SIG-M5 treated with dmso at 0.1 percent for 504 hours (cell line): ENCODE results near the gene IRF8.

ENCODE experiments used
- DNase-seq: peaks from one replicate; lab custom pipeline; 2025; ENCODE audit not compliant: unreplicated experiment; lab: John Stamatoyannopoulos, UW

Gene IRF8

DNA sequence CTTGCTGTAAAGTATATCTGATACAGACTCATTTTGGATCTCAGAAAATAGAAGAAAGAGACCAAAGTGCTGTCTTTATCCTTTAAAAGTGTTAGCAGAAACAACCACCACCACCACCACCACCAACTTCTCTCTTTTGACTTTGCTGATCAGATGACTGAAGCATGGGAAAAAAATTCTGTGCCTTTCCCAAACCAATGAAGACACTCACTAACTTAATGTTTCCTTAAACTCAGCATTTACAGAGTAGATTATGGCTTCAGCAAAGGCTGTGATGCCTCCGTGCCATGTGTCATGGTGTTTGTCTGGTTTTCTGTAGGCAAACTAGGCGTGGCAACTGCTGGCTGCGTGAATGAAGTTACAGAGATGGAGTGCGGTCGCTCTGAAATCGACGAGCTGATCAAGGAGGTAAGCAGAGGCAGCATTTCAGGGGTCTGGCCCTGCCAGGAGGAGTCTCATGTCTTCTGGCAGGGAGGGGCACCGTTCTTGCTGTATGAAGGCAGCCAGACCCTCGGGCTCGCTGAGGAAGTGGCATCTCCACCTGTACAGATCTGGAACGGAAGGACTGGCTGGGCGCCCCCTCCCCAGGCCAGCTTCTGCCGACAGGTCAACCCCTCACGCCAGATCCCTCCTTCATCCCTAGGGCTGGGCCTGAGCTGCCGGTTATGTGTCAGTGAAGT, 12.4 kb downstream of the IRF8 start:
- DNase-seq: no peak

DNA sequence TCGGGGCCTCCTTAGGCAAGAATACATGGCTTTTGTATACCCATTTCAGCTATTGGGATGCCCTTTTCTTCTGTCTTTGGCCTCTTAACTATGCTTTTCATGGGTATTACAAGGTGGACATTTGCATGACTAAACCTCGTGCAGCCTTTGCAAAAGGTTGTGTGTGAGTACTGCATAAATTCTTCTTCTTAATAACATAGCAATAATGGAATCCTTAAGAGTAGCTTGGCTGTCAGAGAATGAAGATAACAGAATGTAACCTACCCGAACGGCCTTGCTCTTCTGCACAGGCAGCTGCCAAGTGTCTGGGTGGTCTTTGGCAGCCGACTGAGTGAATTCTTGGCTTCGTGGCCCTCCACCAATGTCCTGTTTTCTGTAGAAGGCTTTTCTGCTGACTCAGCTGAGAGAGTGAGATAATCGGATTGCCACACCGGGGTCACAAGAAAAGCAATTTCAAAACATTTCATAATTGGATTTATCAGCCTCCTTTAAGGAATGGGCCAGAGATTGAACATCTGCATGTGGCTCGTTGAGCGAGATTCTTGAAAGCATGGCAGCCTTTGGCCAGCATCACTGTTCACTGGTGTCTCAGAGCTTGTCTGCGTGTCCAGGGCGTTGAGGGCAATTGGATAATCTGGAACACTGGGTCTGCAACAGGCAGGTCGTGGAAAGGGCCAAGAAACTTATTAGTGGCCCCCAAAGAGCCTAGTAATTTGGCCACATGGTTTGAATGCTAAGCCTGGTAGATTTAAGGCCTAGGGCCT, 13.4 kb downstream of the IRF8 start:
- DNase-seq: no peak

DNA sequence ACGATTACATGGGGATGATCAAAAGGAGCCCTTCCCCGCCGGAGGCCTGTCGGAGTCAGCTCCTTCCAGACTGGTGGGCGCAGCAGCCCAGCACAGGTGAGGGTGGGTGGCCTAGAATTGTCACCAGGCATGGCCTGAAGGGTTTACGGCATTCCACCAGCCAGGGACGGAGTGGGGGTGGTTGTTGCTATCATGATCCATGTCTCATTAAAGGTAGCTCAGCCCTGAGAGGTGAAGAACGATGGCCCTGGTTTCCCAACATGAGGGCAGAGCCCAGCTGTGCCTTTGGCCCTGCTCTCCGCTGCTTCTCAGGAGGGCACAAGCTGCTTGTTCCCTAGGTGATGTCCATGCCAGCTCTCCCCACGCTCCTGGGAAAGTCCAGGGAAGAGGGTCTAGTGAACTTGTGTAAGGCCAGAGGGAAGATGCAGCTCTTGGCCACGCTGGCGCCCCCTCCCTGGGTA, 14.2 kb downstream of the IRF8 start:
- DNase-seq: no peak

DNA sequence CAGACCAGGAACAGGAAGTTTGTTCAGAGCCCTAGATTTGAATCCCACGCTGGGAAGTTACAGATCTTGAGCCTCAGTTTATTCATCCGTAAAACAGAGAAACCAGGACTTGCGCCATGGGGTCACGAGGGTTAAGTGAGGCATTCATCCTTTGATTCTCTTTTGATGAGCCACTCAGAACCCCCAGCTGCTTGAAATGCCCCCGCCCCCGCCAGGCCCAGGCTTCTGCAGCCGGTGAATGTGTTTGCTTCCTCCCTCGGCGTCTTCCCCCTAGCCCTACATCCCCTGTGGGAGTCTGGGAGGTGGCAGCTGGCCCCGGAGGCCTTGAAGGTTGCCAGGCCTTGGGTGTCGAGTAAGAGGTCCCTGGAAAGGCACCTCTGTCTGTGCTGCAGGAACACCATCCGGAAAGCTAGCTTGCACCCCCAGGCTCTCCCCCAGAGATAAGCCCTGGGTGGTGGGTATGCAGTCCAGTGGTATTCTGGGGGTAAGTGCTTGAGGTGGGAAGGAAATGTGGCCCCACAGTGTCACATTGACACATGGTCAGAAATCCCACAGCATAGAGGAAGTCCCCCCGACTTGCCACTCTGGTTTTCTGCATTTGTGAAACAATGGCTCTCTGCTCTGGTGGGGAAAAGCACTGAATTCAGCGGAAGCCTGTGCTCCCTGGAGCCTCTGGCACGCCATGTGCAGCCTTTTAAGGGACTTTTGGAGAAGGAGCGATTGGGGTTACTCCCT, 14.9 kb downstream of the IRF8 start:
- no peak for DNase-seq

DNA sequence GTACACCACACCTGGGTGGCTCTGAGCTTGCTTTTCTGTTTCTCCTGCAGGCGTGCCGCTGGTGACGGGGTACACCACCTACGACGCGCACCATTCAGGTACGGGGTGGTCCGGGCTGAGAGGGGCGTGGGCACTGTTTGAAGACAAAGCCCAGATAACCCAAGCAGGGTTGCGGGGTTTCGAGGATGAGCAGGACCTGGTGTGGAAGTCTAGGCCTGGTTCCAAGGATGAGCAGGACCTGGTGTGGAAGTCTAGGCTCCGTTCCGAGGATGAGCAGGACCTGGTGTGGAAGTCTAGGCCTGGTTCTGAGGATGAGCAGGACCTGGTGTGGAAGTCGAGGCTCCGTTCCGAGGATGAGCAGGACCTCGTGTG, 15.4 kb downstream of the IRF8 start:
- no peak for DNase-seq

DNA sequence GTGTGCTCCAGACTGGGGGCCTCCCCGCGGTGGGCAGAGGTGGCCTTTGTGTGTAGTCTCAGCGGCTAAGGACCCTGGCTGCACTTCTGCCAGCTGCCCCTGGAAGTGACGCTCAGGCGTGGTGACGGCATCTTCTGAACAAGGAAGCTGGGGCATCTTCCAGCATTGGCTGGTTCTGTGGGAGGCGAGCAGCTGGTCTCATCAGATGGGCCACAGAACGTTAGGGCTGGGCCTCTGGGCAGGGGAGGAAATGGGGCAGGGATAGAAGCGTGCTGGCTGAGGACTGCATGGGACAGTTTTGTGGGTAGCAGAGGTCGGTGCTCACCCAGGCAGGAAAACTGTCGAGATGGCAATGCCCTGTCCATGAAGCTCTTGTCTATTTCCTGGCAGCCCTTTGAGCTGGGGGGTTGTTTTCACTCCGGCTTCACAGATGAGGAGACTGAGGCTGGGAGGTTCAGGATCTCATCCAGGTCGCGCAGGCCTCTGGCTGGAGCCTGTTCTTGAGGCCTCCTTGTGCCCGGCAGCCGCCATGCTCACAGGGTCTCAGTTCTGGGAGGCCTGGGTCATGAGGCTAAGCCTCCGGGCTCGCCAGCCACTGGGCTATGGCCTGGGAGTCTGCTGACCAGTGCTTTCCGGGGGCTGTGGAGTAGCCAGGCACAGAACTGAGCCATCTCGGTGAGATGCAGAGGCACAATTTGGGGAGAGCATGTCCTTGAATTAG, 16.3 kb downstream of the IRF8 start:
- DNase-seq: no peak

DNA sequence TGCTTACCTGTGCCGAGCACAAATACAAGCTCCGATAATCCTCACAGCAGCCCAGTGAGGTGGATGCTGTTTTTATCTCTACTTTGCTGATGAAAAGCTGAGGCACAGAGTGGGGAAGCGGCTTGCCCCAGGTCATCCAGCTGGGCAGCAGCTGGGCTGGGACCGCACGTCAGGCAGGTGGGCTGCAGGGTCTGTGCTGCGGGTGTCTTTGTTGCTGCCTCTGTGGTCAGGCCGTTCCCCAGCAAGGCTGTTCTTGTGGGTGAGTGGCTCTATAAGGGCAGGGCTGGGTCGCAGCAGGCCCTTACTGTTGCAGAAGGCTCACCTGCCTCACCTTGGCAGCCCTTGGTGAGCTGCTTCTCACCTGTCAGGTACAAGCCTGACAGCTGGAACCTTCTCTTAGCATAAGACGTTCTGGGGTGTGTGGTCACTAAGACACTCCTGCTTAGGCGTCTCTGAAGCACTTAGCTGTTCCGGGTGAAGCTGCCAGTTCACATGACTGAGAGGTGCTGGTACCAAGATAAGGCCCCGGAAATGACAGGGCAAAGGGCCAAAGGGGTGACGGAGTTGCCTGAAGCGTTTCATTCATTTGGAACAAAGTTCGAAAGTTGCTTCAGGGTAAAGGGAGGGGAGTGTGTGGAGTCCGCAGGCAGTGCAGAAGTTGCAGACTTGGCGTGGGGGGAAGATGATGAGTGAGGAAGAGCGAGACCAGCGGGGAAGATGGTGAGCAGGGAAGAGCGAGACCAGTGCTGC, 17.4 kb downstream of the IRF8 start:
- no peak for DNase-seq

DNA sequence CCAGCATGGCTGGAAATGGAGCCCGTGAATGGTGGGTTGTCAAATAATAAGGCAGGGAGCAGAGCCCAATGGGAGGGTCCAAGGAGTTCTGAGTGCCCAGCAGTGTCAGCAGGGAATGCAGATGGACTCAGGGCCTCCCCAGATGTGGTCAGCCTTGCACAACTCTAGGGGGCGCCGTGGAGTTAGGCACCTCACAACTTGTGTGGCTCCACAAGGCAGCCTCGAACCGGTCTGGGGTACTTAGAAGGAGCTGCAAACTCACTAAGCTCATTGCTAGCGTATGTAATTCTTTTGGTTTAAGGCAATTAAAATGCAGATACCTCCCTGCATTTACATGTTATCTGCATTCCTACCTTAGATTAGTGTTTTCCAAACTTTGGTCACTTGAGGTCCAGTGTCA, 18.1 kb downstream of the IRF8 start:
- DNase-seq: no peak

DNA sequence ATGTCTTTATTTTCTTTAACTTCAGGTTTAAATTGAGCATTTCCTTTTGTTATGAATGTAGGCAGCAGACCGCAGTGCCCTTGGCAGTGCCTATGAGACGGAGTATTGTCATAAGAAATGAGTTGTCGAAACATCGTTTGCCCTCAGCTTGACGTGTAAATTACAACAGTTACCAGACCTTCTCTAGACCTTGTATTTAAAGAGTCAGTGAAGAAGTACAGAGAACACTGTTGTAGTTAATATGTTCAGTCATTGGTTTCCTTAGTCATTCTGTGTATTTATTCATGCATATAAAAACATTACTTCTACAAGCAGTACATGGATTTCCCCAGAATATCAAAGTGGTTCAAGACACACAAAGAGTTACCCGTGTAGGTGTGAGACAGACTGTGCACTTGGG, 19.0 kb downstream of the IRF8 start:
- DNase-seq: no peak

DNA sequence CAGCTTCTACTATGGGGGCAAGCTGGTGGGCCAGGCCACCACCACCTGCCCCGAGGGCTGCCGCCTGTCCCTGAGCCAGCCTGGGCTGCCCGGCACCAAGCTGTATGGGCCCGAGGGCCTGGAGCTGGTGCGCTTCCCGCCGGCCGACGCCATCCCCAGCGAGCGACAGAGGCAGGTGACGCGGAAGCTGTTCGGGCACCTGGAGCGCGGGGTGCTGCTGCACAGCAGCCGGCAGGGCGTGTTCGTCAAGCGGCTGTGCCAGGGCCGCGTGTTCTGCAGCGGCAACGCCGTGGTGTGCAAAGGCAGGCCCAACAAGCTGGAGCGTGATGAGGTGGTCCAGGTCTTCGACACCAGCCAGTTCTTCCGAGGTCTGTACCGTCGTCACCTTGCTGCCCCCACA, 19.5 kb downstream of the IRF8 start:
- DNase-seq: no peak

DNA sequence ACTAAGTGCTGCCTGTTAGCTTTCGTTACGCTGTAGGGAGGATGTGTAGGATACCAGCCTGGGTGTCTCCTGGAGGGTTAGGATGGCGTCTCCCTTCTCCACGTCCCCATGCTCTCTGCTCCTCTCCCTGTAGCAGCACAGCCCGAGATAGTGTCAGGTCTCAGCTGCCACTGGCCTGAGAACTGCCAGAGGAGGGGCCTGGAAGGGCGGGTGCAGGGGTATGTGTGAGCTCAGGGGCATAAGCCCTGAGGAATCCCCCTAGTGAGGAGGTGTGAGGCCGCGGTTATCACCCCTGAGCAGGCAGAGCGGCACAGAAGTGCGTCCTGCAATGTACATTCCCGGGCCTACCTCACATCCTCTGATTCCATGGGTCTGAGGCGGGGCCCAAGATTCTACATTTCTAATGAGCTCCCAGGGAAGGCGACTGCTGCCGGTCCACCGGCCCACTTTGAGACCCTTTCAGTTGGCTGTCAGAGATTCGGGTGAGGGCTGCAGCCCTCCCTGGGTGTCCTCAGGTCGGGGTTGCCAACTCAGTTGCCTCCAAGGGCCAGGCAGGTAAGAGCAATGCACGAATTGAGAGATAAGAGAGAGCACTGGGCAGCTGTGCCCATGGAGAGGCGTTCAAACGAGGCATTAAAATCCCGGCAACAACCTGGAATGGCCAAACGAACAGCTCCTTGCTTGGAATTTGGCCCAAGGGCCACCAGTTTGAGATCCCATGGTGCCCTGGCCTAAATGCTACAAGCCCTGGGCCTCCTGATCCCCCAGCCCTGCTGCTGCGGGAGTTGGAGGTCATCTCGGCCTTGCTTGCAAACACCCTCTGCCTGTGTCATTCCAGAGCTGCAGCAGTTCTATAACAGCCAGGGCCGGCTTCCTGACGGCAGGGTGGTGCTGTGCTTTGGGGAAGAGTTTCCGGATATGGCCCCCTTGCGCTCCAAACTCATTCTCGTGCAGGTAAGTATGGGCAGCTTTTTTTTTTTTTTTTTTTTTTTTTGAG, 20.6 kb downstream of the IRF8 start:
- DNase-seq: no peak

DNA sequence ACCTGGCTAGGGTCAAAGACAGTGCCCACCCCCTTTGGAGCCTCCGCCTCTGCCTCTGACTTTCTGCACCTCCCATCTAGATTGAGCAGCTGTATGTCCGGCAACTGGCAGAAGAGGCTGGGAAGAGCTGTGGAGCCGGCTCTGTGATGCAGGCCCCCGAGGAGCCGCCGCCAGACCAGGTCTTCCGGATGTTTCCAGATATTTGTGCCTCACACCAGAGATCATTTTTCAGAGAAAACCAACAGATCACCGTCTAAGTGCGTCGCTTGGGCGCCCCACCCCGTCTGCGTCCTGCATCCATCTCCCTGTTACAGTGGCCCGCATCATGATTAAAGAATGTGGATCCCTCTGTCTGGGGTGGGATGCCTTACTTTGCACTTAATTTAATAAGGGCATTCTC, 22.1 kb downstream of the IRF8 start:
- DNase-seq: no peak

DNA sequence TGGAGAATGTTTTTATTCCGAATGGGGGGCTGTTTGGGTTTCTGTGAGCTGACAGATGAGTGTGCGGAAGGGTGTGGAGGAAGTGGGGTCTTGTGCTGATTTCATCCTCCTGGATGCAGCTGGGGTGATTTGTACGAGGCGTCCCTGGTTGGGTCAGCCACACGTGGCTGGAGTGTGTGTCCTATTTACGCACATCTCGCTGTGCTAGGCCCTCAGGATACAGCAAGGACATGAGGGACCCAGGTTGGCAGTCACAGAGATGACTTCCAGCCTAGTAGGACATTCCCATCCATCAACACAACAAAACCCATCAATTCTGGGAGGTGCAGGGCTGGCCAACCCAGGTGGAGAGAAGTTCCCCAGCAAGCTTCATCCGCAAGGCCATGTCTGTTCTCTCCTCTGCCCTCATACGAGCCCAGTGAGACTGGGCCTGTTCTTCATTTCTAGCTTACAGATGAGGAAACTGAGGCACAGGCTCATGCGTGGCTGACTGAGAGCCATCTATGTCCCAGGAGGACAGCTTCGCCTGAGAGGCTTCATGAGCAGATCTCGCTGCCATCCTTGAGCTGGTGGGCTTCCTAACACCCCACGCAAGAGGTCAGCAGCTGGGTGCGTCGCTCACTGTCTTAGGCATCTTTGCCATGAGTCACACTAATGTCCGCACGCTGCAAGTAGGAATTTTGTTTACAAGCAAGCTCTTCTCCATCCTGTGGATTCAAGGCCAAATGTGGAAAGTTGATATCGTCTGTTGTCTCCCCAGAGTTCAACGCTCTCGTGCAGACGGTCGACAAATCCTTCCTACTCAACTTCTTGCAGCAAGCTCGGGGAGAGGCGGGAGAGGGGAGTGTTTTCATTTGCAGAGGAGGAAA, 24.4 kb downstream of the IRF8 start:
- no peak for DNase-seq

DNA sequence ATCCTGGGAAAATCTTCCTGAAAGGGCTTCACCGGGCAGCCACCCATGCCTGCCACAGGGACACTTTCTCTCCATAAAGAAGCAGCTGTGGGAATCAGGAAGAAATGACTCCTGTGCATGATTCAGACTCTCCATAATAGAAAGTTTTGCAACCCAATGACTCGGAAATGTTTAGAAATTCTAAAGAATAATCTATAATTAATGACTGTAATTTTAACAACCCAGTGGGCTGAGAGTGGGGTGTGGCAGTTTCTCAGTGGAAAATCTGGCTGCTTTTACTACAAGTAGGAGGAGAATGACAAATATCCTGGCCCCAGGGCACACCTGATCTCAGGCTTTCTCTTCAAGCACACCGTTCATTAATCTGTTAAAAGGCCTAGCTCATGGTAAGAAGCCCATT, 25.7 kb downstream of the IRF8 start:
- peak; percentile 75 for DNase-seq

DNA sequence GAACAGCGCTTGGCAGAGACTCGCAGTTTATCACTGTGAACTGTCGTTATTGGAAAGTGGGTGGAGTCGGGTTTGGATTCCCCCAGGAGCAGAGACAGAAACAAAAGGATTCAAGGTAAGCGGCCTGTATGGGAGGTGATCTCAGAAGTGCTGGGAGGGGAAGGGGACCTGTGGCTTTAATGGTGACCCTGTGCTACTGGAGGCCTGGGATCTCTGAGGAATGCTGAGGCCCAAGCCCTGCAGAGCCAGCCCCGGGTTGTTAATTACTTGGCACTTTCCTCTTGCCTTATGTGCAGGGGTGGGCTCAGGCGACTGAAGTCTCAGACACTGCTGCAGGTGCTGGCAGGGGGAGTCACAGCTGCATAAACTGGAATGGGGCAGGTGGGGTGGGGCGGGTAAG, 27.4 kb downstream of the IRF8 start:
- DNase-seq: no peak

DNA sequence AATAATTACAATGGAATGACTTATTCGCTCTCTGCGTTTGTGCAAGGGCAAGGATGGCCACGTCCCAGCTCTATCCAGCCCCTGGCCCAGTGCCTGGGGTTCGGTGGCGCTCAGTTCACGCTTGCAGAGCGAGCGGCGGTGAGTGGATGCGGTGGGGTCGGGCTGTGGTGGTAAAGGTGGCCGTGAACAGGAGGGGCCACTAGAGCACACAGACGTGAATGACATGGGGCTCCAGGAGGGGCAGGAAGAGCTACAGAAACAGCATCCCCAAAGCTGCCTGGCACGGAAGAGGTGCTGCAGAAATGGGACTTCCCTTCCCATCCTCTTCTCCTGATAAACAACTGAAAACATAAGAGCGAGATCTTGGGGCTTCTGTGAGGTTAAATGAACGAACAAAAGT, 28.4 kb downstream of the IRF8 start:
- no peak for DNase-seq

DNA sequence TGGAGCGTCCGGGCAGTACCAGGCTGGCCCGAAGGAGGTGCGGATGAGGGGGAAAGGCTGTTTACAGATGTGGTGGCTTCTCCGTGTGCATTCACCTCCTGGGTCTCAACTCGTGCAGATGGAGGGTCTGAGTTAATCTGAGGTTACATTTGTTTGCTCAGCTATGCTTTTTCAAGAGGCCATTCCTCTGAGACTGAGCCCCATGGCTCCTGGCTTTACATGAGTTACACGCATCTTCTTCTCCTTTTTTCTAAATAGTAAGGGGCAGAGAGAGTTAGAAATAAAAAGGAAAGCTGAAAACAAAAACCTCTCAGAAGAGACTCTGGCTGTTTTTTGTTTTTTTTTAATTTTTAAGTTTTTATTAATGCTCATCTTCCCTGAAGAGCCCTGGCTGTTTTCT, 29.0 kb downstream of the IRF8 start:
- no peak for DNase-seq

DNA sequence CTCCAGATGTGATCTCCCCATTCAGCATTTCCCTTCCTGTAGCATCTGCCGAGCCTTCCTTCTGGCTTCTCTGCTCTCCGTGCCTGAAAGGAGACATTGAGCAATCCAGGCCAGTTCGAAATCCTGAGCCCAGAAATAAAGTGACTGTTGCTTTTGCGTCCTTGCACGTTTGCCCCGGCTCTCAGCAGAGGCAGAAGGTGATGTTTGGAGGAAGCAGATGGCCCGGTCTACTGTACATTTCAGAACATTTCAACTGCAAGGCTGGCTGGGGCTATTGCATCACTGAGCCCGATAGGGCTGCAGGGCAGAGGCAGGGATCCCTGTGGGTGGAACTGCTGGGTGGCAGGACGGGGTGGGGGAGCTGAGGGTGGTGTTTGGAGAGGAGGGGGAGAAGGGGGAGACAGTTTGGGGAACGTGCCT, 29.4 kb downstream of the IRF8 start:
- peak; percentile 98 for DNase-seq
